Esophagus squamous epithelium (tissue), 5 donors: Measurements from ENCODE around the gene ITPRIP. TPM values are rescaled to one million over a fixed set of nuclear protein-coding genes. Genes with fewer than 3 reads are reported as not detected.

Source experiments
- DNase-seq: peaks from one replicate; lab custom pipeline; 2025; lab: John Stamatoyannopoulos, UW
- H3K27ac ChIP-seq, 4 donors: fragments of 200-600 bp; sonication (generic); one replicate each; pipeline ENCODE4 v1.5.1; 2016 to 2019; ENCODE audit warnings: mild to moderate bottlenecking in 1 of 4
- H3K27me3 ChIP-seq, 4 donors: fragments of 200-600 bp; sonication (generic); 1 replicate in 3 of 4; 2 replicates in 1 of 4; pipeline versions ENCODE4 v1.5.1 to v1.6.0; 2017 to 2021; ENCODE audit warnings: antibody characterized with exemption in 1 of 4
- H3K36me3 ChIP-seq, 3 donors: fragments of 200-600 bp; sonication (generic); one replicate each; pipeline ENCODE4 v1.5.1; 2016 to 2019
- H3K4me1 ChIP-seq, 3 donors: fragments of 200-600 bp; sonication (generic); one replicate each; pipeline ENCODE4 v1.5.1; 2017 to 2019
- H3K4me3 ChIP-seq, 4 donors: fragments of 200-600 bp; sonication (generic); 1 replicate in 3 of 4; 2 replicates in 1 of 4; pipeline ENCODE4 v1.5.1; 2016 to 2019; ENCODE audit warnings: mild to moderate bottlenecking in 2 of 4, moderate library complexity in 1 of 4
- H3K9me3 ChIP-seq, 3 donors: fragments of 200-600 bp; sonication (generic); one replicate each; pipeline ENCODE4 v1.5.1; 2016 to 2019
- CTCF ChIP-seq, 6 experiments: fragments of 450-650 bp in 4 of 6; fragments of 200-600 bp in 2 of 6; sonication (generic) in 2 of 6; IDR thresholded peaks; one replicate each; pipeline ENCODE4 v1.5.1; 2016 to 2019; ENCODE audit warnings: antibody characterized with exemption in 6 of 6, mild to moderate bottlenecking in 4 of 6, moderate library complexity in 4 of 6
- POLR2A ChIP-seq, 4 donors: fragments of 450-650 bp; IDR thresholded peaks; one replicate each; pipeline ENCODE4 v1.6.1; 2017; ENCODE audit warnings: antibody characterized with exemption in 4 of 4, mild to moderate bottlenecking in 4 of 4, moderate library complexity in 3 of 4
- WGBS, 2 donors: methylation state at CpG; one replicate each; pipeline ENCODE4 v1.1.5; 2018; 5-methylcytosine and 5-hydroxymethylcytosine counted together
- intact Hi-C: fragments of 100-400 bp; cut with DNase I; formaldehyde crosslinking; loops from one replicate; pipeline ENCODE4 v1.15.0; 2022
- total RNA-seq, 4 donors: library from RNA; depleted of rRNA; stranded (reverse); fragments of >200 nt; gene quantifications; one replicate each; pipeline ENCODE4 v1.1.0, GENCODE V29; 2016
- donor health status: DM: yes; HTN: yes; CAD: no.

The ITPRIP gene
- total RNA-seq, 4 donors from 2014 or later = 37.6 to 61.6 (median 38.4) TPM

GRCh38 chr10:104304927-104305326 is 33.3 kb downstream of the ITPRIP start:
- H3K36me3 ChIP-seq = peaks cover 0 to 19% (median 0%) of the 10 kb centered on the region in 3 donors
- H3K27ac ChIP-seq = peak overlapping the region; percentile 1 to 82 (median 64)
- no peaks in the 10 kb centered on the region for H3K27me3 ChIP-seq
- WGBS, 2 donors = 46 to 55% methylated on average over 6 to 8 of the region's 8 CpGs
- H3K4me1 ChIP-seq = peaks cover 14 to 76% (median 32%) of the 10 kb centered on the region in 3 donors
- TF ChIP-seq CTCF (IDR thresholded peaks at IDR 0.05) = no peak
- TF ChIP-seq POLR2A (IDR thresholded peaks at IDR 0.05) = no peak
- no peaks in the 10 kb centered on the region for H3K9me3 ChIP-seq
- intact Hi-C loops = no loop called here
- no peak overlapping the region for H3K4me3 ChIP-seq
- no peak for DNase-seq

- Histone ChIP-seq H3K27me3 (no peaks in the 10 kb centered on the region), H3K4me1 (peaks cover 14 to 76% (median 35%) of the 10 kb centered on the region in 3 donors), H3K36me3 (peaks cover 0 to 15% (median 0%) of the 10 kb centered on the region in 3 donors), H3K9me3 (no peaks in the 10 kb centered on the region), H3K27ac (peak overlapping the region in 3 of 4 donors; percentile 59 to 82 (median 69)), H3K4me3 (no peak overlapping the region)
- TF ChIP-seq POLR2A (IDR thresholded peaks at IDR 0.05) (no peak), CTCF (IDR thresholded peaks at IDR 0.05) (no peak)
- WGBS, 2 donors = 77 to 88% methylated on average over 3 to 4 of the region's 4 CpGs
- intact Hi-C loops = no loop called here
- DNase-seq = no peak
Observed at GRCh38 chr10:104304356-104304745, 33.9 kb downstream of the ITPRIP start.

GRCh38 chr10:104303594-104304355 is 34.5 kb downstream of the ITPRIP start:
- H3K9me3 ChIP-seq = no peaks in the 10 kb centered on the region
- peaks cover 14 to 81% (median 38%) of the 10 kb centered on the region in 3 donors for H3K4me1 ChIP-seq
- H3K27ac ChIP-seq = peak overlapping the region in 1 of 4 donors; percentile 82
- 44 to 45% methylated on average over 2 of the region's 2 CpGs for WGBS, 2 donors
- peaks cover 0 to 12% (median 0%) of the 10 kb centered on the region in 3 donors for H3K36me3 ChIP-seq
- no peak for TF ChIP-seq CTCF (IDR thresholded peaks at IDR 0.05)
- TF ChIP-seq POLR2A (IDR thresholded peaks at IDR 0.05) = no peak
- intact Hi-C loops = no loop called here
- no peaks in the 10 kb centered on the region for H3K27me3 ChIP-seq
- H3K4me3 ChIP-seq = no peak overlapping the region
- no peak for DNase-seq

GRCh38 chr10:104301907-104302690 is 36.2 kb downstream of the ITPRIP start:
- DNase-seq = no peak
- intact Hi-C loops = no loop called here
- 70 to 73% methylated on average over 3 of the region's 3 CpGs for WGBS, 2 donors
- TF ChIP-seq CTCF (IDR thresholded peaks at IDR 0.05) (no peak), POLR2A (IDR thresholded peaks at IDR 0.05) (no peak)
- Histone ChIP-seq H3K36me3 (no peaks in the 10 kb centered on the region), H3K27ac (peak overlapping the region in 2 of 4 donors; percentile 62 to 89), H3K9me3 (no peaks in the 10 kb centered on the region), H3K4me3 (no peak overlapping the region), H3K4me1 (peaks cover 14 to 73% (median 38%) of the 10 kb centered on the region in 3 donors), H3K27me3 (no peaks in the 10 kb centered on the region)
